Fibroblast of lung (primary cell): ENCODE results near the gene DLK1. TPM values are rescaled to one million over a fixed set of nuclear protein-coding genes. Genes with fewer than 3 reads are reported as not detected.

Experiments
- DNase-seq, 2 donors: peaks; one replicate each; pipeline versions ENCODE4 v3.0.0 to v3.0.0-alpha.2; 2010; ENCODE audit warnings: low read depth in 2 of 2
- H2AFZ ChIP-seq: 2 replicates; pipeline ENCODE4 v1.5.1; 2012; ENCODE audit warnings: low read length, control low read depth, inconsistent platforms
- H3K27ac ChIP-seq: 2 replicates; pipeline ENCODE4 v1.5.1; 2011; ENCODE audit warnings: low read length, control low read depth; ENCODE audit not compliant: insufficient read depth
- H3K27me3 ChIP-seq: 2 replicates; pipeline ENCODE4 v1.5.1; 2011; ENCODE audit warnings: mild to moderate bottlenecking, low read length; ENCODE audit not compliant: control insufficient read depth, insufficient read depth
- H3K36me3 ChIP-seq: 2 replicates; pipeline ENCODE4 v1.5.1; 2011; ENCODE audit warnings: low read length; ENCODE audit not compliant: control insufficient read depth, insufficient read depth
- H3K4me1 ChIP-seq: 2 replicates; pipeline ENCODE4 v1.5.1; 2011; ENCODE audit warnings: low read length; ENCODE audit not compliant: control insufficient read depth, insufficient read depth; ENCODE audit errors: extremely low read depth
- H3K4me2 ChIP-seq: 2 replicates; pipeline ENCODE4 v1.5.1; 2011; ENCODE audit warnings: low read length, control low read depth; ENCODE audit not compliant: insufficient read depth; ENCODE audit errors: extremely low read depth
- H3K4me3 ChIP-seq, 4 experiments: fragments of 200-600 bp in 1 of 4; sonication (generic) in 1 of 4; replicated peaks in 1 of 4; 2 replicates each; pipeline ENCODE4 v1.5.1; 2011 to 2016; ENCODE audit warnings: low read length in 4 of 4, low read depth in 3 of 4, mild to moderate bottlenecking in 3 of 4, control low read depth in 2 of 4, inconsistent platforms in 1 of 4, mixed read lengths in 1 of 4; ENCODE audit not compliant: insufficient read depth in 1 of 4; ENCODE audit errors: control extremely low read depth in 1 of 4
- H3K79me2 ChIP-seq: 2 replicates; pipeline ENCODE4 v1.5.1; 2012; ENCODE audit warnings: mild to moderate bottlenecking, low read length, inconsistent platforms; ENCODE audit not compliant: control insufficient read depth, insufficient read depth
- H3K9ac ChIP-seq: 2 replicates; pipeline ENCODE4 v1.5.1; 2011; ENCODE audit warnings: mild to moderate bottlenecking, low read length, control low read depth; ENCODE audit not compliant: insufficient read depth
- H3K9me3 ChIP-seq: 2 replicates; pipeline ENCODE4 v1.5.1; 2012; ENCODE audit warnings: low read depth, low read length; ENCODE audit not compliant: control insufficient read depth, insufficient read depth
- H4K20me1 ChIP-seq: 2 replicates; pipeline ENCODE4 v1.5.1; 2011; ENCODE audit warnings: low read length; ENCODE audit not compliant: control insufficient read depth, insufficient read depth; ENCODE audit errors: extremely low read depth
- EZH2 ChIP-seq: IDR thresholded peaks from 2 replicates; pipeline ENCODE4 v1.5.1; 2012; ENCODE audit warnings: low read length, control low read depth, mild to moderate bottlenecking; ENCODE audit errors: missing control alignments
- polyA plus RNA-seq, 2 donors: library from polyadenylated mRNA; depleted of rRNA in 1 of 2; stranded (reverse) in 1 of 2; unstranded in 1 of 2; fragments of >200 nt; gene quantifications; 2 replicates each; pipeline ENCODE4 v1.2.1, GENCODE V29; 2011 to 2012; ENCODE audit warnings: missing spikeins in 1 of 2
- total RNA-seq: library from RNA; depleted of rRNA; stranded (reverse); fragments of >200 nt; gene quantifications from 2 replicates; pipeline ENCODE4 v1.2.1, GENCODE V29; 2014
- TF ChIP-seq, protein P1 (sequence below), 2 donors: IDR thresholded peaks in 1 of 2; conservative IDR thresholded peaks in 1 of 2; 1 replicate in 1 of 2; 2 replicates in 1 of 2; pipeline ENCODE4 v1.5.1; 2011 to 2012; ENCODE audit warnings: low read length in 2 of 2, control low read depth in 1 of 2, inconsistent platforms in 1 of 2, low read depth in 1 of 2, mild to moderate bottlenecking in 1 of 2

Gene DLK1
- total and polyA plus RNA-seq, 2 donors (not counting 1 experiment from before 2014, with no cell fraction given): not detected

DNA sequence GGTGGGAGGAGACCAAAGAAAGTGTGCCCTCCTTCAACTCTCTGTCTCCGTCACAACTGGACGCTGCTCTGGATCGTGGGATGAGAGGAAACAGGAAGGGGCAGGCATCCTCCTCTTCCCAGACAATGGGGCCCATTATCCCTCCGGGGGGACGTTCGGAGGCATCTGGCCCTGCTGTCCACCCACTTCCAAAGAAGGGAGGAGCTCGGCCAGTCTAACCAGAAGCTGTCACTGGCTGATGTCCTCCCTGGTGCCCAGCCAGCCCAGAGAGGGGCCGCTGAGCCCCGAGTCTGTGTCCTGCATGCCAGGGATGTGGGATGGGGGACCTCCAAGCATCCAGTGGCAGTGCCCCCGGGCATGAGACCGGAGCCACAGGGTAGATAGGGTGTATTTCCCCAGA is 59.4 kb downstream of the DLK1 start:
- Histone ChIP-seq H4K20me1 (no peaks in the 10 kb centered on the region), H3K36me3 (no peaks in the 10 kb centered on the region), H3K4me2 (no peak overlapping the region), H3K4me3 (no peak overlapping the region), H3K79me2 (no peaks in the 10 kb centered on the region), H3K27ac (no peak overlapping the region), H2AFZ (no peak overlapping the region), H3K4me1 (no peaks in the 10 kb centered on the region), H3K9ac (no peak overlapping the region), H3K9me3 (no peaks in the 10 kb centered on the region), H3K27me3 (peaks cover 4% of the 10 kb centered on the region)
- no peak for DNase-seq
- TF ChIP-seq EZH2: no peak
- TF ChIP-seq, protein P1, sequence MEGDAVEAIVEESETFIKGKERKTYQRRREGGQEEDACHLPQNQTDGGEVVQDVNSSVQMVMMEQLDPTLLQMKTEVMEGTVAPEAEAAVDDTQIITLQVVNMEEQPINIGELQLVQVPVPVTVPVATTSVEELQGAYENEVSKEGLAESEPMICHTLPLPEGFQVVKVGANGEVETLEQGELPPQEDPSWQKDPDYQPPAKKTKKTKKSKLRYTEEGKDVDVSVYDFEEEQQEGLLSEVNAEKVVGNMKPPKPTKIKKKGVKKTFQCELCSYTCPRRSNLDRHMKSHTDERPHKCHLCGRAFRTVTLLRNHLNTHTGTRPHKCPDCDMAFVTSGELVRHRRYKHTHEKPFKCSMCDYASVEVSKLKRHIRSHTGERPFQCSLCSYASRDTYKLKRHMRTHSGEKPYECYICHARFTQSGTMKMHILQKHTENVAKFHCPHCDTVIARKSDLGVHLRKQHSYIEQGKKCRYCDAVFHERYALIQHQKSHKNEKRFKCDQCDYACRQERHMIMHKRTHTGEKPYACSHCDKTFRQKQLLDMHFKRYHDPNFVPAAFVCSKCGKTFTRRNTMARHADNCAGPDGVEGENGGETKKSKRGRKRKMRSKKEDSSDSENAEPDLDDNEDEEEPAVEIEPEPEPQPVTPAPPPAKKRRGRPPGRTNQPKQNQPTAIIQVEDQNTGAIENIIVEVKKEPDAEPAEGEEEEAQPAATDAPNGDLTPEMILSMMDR (conservative IDR thresholded peaks at IDR 0.05 in 1 of 2, IDR thresholded peaks at IDR 0.05 in 1 of 2; ENCODE audit: low read depth in 1 of 2, low read length in 2 of 2): no peak

DNA sequence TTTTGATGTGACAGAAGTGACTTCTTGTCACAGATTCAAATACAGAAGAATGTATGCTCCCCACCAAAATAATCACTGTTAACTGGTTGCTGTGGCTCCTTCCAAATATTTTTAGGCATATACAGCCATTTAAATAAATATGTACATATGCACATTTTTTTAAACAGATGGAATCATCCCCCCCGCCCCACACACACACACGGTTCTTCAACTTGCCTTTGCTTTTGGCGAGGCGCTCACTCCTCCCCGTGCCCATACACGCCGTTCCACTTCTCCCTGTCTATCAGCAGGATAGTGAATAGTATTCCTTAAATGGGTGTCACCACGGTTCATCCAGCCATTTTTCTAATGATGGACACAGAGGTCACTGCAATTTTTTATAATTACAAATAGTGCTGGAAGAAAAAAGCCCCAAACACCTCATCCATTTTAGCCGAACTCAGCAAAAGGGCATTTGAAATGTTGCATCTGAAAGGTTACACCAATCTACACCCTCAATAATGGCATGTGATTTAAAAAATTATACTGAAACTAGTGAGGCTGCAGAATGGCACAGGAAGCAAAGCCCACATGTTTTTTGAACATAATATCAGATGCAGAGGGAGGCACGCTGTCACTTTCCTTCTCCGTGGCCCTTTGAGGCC is 60.0 kb downstream of the DLK1 start:
- H3K27me3 ChIP-seq: peaks cover 4% of the 10 kb centered on the region
- TF ChIP-seq EZH2: no peak
- TF ChIP-seq, protein P1 (conservative IDR thresholded peaks at IDR 0.05 in 1 of 2, IDR thresholded peaks at IDR 0.05 in 1 of 2; ENCODE audit: low read depth in 1 of 2, low read length in 2 of 2): no peak
- no peak overlapping the region for H3K4me3 ChIP-seq
- DNase-seq: no peak
- H3K36me3 ChIP-seq: no peaks in the 10 kb centered on the region
- no peak overlapping the region for H3K4me2 ChIP-seq
- H3K9ac ChIP-seq: no peak overlapping the region
- H3K27ac ChIP-seq: no peak overlapping the region
- no peak overlapping the region for H2AFZ ChIP-seq
- H3K79me2 ChIP-seq: no peaks in the 10 kb centered on the region
- no peaks in the 10 kb centered on the region for H4K20me1 ChIP-seq
- no peaks in the 10 kb centered on the region for H3K9me3 ChIP-seq
- H3K4me1 ChIP-seq: no peaks in the 10 kb centered on the region

DNA sequence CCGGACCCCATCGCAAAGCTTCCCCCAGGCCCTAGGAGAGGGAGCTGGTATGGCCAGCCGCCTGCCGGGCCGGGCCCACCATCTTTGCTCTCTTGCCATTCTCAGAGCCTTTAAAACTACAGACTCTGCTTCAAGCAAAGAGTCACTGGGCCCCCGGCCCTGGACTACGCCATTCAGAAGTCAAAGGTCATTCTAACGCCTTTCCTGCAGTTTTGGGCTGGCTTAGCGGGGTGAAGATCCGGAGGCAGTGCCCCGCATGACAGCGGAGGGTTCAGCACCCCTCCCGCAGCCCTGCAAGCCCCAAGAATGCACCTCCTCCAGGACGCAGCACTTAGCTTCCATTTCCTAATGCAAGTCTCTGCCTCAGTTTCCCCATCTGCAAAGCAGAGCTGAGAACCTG is 61.0 kb downstream of the DLK1 start:
- no peak for DNase-seq
- no peak overlapping the region for H3K27ac ChIP-seq
- H3K4me1 ChIP-seq: no peaks in the 10 kb centered on the region
- no peak overlapping the region for H3K9ac ChIP-seq
- H3K27me3 ChIP-seq: peaks cover 4% of the 10 kb centered on the region
- H3K79me2 ChIP-seq: no peaks in the 10 kb centered on the region
- no peak for TF ChIP-seq EZH2
- TF ChIP-seq, protein P1 (conservative IDR thresholded peaks at IDR 0.05 in 1 of 2, IDR thresholded peaks at IDR 0.05 in 1 of 2; ENCODE audit: low read depth in 1 of 2, low read length in 2 of 2): no peak
- no peak overlapping the region for H2AFZ ChIP-seq
- H3K9me3 ChIP-seq: no peaks in the 10 kb centered on the region
- H3K4me3 ChIP-seq: no peak overlapping the region
- H3K36me3 ChIP-seq: no peaks in the 10 kb centered on the region
- H3K4me2 ChIP-seq: no peak overlapping the region
- no peaks in the 10 kb centered on the region for H4K20me1 ChIP-seq

Other genes with a start within 250 kb of the DLK1 start
- gene BEGAIN, start 139.5 kb upstream of the DLK1 start, total RNA-seq: under 0.01 TPM in 2 replicates
- 0.17 and 0.53 TPM in 2 replicates for gene BEGAIN, start 139.5 kb upstream of the DLK1 start, polyA plus RNA-seq
- 95.0 and 182 TPM in 2 replicates for gene MEG3, start 99.2 kb downstream of the DLK1 start, total RNA-seq
- gene MEG3, start 99.2 kb downstream of the DLK1 start, polyA plus RNA-seq: 58.0 and 104 TPM in 2 replicates
- gene RTL1, start 176.8 kb downstream of the DLK1 start, total RNA-seq: not detected in 2 replicates
- not detected in 2 replicates for gene RTL1, start 176.8 kb downstream of the DLK1 start, polyA plus RNA-seq